NCI-H1694 treated with DMSO at 0.1 percent for 48 hours (cell line): ENCODE data around the gene LTF.
"Not testable (repeated sequence)": the region's sequence is repeated elsewhere in the genome, so short reads cannot be mapped to it uniquely, and the experiment has no call there.

Experiments
- DNase-seq: peaks from one replicate; lab custom pipeline; 2025; lab: John Stamatoyannopoulos, UW

LTF gene

DNA sequence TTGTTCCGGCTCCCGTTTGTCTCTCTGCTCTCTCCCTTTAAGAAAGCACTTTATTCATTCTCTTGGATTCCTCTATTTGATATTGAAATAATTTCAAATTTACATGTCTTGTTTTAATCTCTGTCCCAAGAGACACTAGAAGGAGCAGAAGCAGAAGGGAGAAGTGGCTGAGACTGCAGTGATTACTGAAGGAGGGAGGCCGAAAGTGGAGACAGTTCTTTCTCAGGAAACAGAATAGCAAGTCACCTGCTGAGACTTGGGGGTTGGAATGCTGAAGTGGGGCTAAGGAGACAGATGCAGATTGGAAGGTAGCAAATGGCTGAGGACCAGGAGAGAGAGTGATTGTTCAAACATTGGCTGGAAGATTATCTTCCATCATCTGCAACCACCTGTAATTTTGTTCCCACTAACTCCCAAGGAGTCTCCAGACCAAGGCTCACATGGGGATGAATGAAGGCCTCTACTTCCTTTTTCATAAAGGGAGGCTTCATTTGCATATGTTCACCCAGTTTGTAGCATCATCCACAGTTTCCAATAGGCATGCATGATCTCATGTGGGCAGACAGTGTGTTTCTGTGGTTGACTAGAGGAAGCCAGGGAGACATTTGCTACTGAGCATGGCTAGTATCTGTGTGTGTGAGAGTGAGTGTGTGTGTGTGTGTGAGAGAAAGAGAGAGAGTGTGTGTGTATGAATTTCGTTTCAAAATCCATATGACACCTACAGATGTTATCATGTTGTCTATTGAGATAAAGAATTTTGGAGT, 24.0 kb downstream of the LTF start:
- DNase-seq = no peak

DNA sequence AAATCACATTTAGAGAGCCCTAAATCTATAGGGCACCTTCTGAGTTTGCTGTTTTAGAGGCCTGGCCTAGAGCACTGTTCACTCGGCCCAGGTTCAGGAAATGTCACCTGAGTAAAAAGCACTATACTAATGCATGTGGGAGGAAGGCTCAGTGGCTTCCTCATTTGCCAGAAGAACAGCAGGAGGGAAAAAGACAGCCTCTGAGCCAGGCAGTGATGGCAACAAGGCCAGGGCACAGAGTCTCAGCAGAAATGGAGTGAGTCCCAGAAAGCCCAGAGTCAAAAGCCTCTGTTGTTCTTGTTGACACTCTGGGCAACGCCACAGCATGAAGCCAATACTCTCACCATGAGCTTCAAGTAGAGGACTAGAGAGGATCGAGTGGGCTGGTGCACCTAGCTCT, 25.9 kb downstream of the LTF start:
- DNase-seq = no peak

DNA sequence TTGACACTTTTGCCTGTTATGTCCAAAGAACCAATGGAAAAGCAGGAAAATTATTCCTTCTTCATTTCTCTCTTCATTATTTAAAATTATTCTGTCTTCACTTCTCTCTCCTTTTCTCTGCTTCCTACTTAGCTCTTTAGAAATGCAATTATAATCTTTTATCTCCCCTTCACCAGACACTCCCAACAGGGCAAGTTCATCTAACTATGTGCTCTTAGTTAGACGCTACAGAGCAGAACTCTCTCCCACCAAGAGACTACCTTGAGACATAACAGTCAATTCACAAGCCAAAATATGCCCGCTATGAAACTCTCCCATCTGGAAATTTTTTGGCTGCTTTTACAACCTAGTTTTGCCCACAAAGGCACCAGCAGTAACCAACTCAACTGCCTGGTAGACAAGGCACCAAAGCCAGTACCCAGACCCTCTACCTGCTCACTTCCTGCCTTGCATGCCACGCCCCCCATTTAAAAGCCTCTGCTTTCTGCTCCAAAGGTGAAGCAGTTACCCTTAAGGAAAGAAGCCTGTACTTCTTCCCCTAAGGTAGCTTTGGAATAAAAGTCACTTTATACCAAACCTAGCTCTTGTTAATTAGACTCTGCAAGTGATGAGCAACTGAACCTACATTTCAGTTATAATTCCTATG, 29.5 kb downstream of the LTF start:
- no peak for DNase-seq

DNA sequence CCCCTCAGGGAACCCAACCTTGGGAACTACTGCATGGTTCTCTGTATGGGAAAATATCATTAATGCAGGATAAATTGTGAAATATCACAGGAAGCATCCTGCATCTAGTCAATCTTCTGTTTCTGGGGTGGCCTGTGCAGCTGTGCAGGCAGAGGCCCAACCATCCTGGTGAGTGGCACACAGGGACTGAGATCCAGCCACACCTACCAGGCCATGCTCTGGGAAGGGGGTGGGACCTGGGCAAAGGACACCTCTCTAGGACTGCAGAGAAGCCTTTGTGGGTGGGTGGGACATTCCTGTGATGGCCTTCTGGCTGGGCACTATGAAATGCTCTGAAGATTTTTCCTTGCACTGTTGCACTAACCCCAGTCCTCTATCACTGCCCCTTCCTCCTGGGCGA, 30.9 kb downstream of the LTF start:
- no peak for DNase-seq

DNA sequence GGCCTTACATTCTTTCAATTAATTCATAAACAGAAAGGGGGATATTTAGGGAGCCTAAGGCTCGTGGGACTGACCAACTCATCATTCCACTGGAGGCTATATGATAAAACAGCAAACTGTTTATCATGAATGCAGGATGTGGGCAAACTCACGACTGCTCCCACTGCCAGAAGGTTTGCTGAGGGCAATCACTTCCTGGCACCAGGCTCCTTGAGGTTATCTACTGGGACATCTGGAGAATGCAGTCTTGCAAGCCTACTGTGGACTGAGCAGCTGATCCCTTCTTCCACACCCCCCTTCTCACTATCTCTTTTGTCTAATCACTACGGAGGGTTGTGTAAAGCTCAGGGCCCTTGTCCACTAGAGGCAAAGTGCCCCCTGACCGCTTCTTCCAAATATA, 31.6 kb downstream of the LTF start:
- not testable (repeated sequence) for DNase-seq

DNA sequence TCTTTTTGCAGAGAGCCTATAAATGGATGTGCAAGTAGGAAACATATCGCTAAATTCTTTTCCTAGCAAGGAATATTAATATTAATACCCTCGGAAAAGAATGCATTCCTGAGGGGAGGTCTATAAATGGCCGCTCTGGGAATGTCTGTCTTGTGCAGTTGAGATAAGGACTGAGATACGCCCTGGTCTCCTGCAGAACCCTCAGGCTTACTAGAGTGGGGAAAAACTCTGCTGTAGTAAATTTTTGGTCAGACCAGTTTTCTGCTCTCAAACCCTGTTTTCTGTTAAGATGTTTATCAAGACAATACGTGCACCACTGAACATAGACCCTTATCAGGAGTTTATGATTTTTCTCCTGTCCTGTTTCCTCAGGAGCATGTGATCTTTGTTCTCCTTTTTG, 32.8 kb downstream of the LTF start:
- DNase-seq = not testable (repeated sequence)

DNA sequence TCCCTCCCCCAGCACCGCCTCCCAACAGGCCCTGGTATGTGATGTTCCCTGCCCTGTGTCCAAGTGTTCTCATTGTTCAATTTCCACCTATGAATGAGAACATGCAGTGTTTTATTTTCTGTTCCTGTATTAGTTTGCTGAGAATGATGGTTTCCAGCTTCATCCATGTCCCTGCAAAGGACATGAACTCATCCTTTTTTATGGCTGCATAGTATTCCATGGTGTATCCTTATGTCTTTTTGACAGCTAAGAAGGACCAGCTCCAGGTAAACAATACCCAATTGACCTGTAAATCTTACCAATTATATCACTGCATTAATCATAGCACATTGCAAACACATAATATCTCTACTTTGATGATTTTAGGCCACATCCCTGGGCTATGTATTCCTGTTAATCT, 33.8 kb downstream of the LTF start:
- not testable (repeated sequence) for DNase-seq

DNA sequence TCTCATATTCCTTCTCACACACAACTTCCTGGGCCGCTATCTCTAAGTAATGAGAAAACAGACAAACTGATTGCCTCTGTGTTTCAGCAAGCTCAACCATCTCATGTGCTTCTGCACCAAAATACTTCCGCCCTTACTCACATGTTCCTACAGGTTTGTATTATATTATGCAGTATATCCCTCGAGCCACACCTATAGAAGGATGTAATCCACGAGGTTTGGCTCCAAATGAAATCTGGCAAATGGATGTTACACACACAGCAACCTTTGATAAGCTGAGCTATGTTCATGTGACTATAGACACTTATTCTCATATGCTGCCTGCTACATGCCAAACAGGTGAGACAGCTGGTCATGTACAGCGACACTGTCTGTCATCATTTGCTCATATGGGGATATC, 35.0 kb downstream of the LTF start:
- no peak for DNase-seq

DNA sequence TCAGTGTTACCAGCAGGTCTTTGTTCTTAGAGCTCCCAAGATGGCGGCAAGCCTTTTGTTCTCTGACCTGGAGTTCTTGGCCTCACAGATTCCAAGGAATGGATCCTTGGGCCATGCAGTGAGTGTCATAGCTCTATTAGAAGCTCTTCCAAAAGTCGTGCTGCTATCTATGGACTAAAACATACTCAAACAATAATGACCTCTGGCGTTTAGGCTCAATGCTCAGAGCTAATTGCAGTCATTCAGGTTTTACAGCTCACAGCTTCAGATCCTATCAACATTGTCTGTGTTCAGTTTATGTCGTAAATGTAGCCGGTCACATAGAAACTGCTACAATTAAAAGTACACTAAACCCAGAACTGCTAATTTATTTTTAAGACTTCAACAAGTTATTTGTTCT, 35.5 kb downstream of the LTF start:
- no peak for DNase-seq

DNA sequence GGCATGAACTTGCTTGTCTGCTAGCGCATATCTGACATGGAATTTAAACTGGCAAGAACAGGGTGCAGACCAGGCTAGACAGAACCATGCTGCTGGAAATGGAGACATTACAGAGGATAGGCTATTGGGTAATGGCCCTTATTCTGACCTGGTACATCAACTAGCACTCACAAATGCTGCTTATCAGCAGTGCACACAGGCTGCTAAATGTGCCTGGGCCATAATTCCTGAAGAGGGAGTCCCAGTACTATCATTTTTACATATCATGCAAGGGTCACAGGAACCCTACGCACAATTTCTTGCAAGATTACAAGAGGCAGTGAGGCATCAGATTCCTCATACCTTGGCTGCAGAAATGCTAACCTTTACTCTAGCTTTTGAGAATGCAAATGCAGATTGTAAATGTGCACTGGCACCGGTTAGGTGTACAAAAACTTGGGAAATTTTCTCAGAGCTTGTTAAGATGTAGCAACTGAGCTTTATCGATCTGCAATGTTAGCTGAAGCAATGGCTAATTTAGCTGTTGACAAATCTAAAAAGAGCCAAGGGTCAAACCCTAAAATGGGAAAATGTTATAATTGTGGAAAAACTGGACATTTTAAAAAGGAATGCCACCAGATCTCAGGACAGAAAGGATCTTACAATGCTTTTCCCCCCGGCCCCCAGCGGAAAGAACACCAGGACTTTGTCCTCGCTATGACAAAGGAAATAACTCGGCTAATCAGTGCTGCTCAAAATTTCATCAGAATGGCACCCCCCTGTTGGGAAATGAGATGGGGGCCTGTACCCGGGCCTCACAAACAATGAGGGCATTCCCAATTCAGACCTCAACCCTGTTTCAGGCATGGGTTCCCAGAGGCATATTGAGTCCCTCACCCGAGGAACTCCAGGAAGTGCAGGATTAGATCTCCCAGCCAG, 36.5 kb downstream of the LTF start:
- DNase-seq = no peak

DNA sequence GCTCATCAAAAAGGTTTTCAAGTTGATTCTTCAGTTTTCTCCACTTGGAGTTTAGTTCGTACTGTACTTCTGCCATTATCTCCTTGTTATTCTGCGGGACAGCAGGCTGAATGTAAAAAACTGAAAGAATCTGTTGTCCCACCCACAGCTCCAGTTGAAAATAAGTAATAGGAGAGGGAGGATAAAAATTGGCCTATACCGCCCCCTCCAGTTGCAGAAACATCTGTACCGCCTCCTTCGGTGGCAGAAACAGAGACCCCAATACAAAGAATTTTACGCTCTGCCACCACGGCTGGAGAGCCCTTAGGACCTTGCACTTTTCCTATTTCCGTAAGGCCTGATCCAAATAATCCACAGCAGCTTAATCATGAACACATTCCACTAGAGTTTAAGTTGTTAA, 37.3 kb downstream of the LTF start:
- not testable (repeated sequence) for DNase-seq

DNA sequence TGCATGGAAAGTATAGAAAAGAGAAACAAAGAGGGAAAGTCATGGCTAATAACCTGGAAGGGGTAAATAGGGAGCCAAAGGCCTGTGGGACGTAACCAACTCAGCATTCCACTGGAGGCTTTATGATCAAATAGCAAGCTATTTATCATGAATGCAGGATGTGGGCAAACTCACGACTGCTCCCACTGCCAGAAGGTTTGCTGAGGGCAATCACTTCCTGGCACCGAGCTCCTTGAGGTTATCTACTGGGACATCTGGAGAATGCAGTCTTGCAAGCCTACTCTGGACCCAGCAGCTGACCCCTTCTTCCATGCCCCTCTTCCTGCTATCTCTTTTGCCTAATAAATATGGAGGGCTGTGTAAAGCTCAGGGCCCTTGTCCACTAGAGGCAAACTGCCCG, 38.2 kb downstream of the LTF start:
- not testable (repeated sequence) for DNase-seq

DNA sequence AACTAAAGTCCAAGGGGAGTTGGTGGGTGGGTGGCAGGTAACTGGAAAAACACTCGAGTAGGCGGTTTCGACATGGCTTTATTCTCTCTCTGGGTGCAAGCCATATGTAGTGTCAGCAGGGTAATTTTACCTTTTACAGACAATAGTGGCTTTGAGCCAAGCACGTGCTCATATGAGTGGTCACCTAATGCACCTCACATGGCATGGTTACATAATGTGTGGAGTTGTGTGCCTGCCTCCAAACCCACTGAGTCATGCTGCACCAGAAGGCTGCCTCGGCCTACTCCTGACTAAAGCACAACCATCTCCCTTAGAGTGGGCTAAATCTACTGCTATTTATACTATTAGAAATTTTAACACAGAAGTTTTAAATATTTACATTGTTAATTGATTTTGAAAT, 41.1 kb downstream of the LTF start:
- DNase-seq = no peak

DNA sequence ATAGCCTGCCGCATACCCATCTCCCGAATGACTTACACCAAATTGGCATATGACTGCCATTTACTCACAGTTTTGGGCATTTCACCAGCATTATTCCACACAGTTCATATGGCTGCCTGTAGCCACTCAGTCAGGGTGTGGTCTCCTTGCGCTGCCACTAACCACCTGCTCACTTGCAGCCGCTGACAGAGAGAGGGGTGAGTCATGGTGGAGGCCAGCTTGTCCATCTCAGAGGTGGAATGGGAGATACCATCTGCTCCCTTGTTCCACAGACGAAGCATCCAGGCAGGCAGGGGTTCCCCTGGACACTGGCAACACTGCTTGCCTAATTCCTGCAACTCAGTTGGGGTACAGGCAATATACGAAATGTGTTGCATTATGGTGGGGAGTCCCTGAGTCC, 42.1 kb downstream of the LTF start:
- DNase-seq = no peak

DNA sequence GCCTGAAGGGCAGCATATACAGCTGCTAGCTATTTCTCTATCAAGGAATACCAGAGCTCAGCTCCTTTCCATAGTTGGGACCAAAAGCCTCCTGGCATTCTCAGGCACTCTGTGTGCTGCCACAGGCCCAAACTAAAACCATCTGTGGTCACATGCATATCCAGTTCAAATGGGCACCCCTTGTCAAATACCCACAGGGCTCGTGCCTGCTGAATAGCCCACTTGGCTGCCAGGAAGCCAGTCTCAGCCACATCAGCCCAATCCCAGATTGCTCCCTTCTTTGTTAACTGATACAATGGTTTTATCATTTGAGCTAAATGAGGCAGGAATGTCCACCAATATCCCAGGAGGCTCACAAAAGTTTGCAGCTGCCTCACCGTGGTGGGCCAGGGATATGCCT, 43.8 kb downstream of the LTF start:
- no peak for DNase-seq

DNA sequence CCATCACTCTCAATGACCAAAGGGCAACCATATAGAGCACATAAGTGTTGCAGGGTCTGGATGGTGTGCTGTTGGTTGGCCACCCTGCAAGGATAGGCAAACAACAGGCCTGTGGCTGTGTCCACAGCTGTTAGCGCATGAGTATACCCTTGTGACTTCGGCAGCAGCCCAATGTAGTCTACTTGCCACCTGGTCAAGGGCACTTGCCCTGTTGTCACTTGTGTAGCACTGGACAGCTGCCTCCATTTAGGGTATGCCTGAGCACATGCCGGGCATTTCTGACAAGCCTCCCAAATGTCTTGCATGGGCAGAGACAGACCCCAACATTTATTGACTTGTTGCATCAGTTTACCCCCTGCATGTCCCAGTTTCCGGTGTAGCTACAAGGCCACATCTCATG, 44.9 kb downstream of the LTF start:
- DNase-seq = no peak

DNA sequence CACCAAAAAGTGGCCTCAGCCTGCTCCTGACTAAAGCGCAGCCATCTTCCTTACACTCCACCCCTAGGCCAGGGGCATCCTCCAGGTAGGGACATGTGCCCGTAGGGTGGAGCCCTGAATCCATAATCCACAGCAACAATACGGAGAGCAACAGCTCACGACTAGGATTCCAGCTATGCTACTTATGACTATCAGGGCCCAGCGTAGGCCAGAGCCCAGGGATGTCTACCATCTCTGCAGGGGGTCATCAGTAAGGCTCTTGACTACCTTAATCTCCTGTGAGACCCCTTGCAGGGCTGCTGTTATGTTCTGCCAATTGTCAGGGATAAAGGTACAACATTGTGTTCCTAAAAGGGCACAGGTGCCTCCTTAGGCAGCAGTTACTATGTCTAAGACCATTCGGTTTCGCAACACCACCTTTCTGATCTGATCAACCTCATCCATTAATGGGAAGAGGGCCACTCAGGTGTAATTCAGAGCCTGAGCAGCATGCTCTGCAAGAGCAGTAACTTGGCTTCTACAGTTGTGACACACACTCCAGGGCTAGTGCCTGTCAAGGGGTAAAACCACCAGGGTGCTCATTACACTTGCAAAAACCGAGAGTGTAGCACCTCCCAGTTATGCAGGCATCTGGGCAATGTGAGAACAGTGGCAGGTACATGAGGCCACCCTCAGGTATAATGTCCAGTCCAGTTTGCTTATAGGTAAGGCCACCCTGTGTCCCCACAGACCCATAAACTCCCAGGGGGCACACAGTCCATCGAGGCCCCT, 46.7 kb downstream of the LTF start:
- DNase-seq = no peak

DNA sequence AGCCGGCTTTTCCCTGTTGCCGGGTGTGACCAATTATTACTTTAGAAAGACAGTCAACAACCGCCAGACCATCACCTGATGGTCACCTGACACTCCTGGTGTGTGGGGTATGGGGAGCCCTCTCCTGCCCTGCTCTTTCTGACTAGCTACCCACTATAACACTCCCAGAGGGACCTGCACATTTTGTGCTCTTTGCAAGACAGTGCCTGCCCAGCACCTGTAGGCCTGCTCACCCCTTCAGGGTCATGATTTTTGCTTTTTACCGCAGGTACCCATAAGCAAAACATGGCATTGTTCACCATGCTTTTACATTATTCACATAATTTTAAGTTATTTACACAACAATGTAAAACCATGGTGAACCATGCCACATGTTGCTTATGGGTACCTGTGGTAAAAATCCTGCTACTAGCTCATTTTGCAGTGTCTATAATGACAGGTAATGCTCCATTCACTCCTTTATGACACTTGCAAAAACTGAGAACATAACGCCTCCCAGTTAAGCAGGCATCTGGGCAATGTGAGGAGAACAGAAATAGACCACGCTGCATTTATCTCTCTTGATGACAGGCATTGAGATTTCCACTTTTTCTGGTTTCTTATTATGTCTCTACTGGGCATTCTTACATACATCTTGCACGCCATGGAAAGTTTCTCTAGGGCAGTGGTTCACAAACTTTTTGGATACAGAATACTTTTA, 47.7 kb downstream of the LTF start:
- DNase-seq = no peak

DNA sequence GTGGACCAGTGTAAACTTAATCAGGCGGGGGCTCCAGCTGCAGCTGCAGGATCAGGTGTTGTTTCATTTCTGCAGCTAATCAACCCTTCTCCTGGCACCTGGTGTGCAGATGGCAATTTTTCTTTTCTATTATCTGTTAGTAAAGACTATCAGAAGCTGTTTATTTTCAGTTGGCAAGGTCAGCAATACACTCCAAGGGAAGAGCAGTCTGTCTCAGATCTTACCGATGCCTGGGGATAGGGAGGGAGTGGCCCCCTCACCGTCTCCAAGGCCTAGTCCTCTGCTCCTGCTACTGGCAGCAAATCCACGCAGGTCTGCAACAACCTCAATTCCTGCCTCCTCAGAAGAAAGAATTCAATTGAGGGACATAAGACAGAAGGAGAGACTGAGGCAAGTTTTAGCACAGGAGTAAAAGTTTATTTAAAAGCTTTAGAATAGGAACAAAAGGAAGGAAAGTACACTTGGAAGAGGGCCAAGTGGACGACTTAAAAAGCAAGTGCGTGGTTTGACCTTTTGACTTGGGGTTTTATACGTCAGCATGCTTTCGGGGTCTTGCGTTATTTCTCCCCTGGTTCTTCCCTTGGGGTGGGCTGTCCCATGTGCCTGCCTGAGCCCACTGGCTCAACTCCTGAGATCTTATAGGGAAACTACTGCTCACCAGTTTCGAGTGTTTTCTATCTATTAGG, 48.4 kb downstream of the LTF start:
- DNase-seq = peak; percentile 28

DNA sequence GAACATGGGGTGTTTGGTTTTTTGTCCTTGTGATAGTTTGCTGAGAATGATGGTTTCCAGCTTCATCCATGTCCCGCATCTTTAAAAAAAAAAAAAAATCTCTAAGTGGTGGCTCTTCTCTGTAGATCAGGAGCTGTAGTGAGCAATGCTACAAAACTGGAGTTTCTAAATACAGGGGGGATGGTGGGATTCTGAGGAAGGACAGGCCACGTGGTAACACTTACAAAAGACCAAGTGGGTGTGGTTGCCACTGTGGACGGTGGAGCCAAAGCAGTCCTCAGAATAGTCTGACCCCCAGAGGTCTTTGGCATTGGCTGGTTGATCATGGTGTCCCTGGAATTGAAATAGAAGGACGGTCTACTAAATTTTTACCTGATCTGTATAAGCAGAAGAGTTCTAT, 50.0 kb downstream of the LTF start:
- no peak for DNase-seq

DNA sequence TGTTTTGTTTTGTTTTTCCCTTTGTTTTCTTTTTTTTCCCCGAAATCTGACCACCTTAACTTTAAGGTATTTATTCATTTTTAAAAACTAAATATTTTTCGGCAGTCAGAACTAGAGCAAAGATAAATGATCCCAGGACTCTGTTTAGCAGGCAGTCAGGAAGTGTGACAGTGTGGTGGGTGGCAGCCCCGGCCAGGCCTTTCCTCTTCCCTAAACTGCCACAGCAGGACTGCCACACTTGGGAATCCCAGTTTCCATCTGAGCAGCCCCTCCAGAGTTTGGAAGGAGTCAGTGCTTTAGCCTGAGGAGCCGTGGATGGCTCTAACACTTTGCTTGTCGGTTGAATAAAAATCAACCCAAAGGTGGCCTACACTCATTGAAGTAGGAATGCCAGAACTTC, 50.8 kb downstream of the LTF start:
- no peak for DNase-seq
